Sigmoid colon (tissue), 3 donors: ENCODE measurements around the gene CYB5A.

ENCODE experiments used
- CTCF ChIP-seq, 4 experiments: fragments of 450-650 bp in 3 of 4; fragments of 200-600 bp in 1 of 4; IDR thresholded peaks; one replicate each; pipeline ENCODE4 v1.5.1; 2016 to 2019; ENCODE audit warnings: antibody characterized with exemption in 4 of 4, mild to moderate bottlenecking in 3 of 4, moderate library complexity in 2 of 4
- POLR2A ChIP-seq, 2 donors: fragments of 450-650 bp; IDR thresholded peaks; one replicate each; pipeline ENCODE4 v1.6.1; 2016; ENCODE audit warnings: antibody characterized with exemption in 2 of 2, mild to moderate bottlenecking in 2 of 2, moderate library complexity in 2 of 2

DNA sequence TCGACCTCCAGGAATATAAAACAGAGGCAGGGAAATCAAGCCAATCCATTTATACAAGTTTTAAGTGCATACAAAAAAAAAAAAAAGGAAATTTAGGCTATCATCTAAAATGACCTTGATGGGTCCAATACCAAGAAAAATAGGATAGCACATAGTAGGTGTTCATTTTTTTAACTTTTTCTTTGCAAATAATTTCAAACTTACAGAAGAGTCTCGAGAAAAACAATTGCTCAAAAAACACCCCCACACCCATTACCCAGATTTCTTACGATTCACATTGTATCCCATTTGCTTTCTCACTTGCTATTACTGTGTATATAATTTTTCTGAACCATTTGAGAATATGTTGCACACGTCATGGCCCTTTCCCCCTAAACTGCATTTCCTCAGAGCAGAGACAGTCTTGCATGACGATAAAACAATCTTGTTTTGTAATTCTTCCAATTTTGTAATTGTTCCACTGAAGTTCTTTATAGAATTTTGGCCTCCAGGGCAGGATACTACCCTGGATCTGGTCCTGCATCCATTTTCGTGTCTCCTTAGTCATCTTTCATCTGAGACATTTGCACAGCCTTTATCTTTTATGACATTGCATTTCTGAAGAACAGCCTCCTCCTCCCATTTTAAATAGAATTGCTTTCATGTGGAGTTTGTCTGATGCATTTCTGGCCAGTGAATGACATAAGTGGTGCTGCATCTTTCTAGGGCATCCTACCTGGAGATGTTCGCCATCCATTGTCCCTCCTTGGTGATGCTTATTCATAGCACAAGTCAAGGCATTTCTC, 68.9 kb downstream of the CYB5A start:
- TF ChIP-seq POLR2A (IDR thresholded peaks at IDR 0.05), result no peak
- no peak for TF ChIP-seq CTCF (IDR thresholded peaks at IDR 0.05)
